Kidney glomerular epithelial cell (primary cell): ENCODE results near the gene CYYR1.
"Not testable (repeated sequence)": the region's sequence is repeated elsewhere in the genome, so short reads cannot be mapped to it uniquely, and the experiment has no call there.

Experiments used
- DNase-seq: peaks from one replicate; lab custom pipeline; 2025; lab: John Stamatoyannopoulos, UW

CYYR1 gene

DNA sequence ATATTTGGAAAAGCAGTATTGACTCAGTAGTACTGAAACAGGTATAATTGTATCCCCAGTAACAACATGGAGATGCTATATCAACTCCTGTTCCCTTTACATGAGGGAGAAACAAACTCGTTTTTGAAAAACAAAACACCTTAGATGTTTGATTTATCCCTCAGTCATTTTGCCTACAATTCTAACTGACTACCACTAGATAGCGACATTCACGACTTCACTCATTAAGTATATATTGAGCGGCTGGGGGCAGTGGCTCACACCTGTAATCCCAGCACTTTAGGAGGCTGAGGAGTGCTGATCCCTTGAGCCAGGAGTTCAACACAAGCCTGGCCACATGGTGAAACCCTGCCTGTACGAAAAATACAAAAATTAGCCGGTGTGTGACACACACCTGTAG lies 83.3 kb downstream of the CYYR1 start:
- no peak for DNase-seq

DNA sequence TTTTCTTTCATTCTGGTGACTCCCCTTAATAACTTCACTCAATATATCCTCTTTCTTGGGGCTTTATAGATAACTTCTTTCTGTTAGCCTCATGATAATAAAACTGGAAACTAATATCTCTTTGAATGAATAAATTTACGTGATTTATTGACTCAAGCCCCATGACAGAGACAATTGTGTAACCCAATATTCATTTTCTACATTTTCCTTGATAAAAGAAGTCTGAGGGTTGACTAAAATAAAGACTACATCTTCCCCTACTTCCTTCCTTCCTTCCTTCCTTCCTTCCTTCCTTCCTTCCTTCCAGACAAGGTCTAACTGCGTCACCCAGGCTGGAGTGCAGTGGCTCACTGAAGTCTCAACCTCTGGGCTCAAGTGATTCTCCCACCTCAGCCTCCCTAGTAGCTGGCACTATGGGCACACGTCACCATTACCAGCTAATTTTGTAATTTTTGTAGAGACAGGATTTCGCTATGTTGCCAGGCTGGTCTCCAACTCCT lies 85.1 kb downstream of the CYYR1 start:
- DNase-seq: no peak

DNA sequence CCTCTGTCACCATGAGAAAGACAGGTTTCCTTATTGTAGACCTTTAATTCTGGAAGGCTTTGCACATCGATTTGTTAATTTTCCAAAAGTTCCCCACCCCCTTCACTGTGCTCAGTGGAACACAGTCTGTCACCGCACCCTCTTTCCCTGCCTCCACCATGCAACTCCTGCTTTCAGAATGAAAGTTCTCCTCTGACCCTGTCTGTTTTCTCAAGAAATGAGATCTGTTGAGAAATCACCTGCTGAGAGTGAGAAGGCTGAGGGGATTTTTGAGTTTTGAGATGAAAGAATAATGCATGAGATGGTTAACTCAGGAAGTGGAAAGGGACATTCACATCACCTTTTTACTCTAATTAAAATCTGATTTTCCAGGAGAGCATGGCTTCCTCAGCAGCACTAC lies 99.6 kb downstream of the CYYR1 start:
- DNase-seq: no peak

DNA sequence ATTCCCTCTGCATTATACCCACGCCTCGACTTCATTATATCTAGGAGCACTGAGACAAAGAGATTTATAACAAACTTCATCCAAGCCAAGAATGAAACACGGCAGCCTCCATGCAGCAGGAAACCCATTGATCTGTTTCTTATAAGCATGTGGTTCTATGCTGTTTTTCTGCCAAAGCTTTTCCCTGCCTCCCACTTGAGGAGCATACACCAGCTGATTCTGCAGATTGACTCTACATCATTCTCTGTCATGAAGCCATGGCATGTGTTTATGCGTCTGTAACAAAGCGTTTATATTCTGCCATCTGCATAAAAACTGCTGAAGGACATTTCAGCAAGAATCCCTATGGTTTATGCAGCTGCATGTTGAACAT lies 102.0 kb downstream of the CYYR1 start:
- no peak for DNase-seq

DNA sequence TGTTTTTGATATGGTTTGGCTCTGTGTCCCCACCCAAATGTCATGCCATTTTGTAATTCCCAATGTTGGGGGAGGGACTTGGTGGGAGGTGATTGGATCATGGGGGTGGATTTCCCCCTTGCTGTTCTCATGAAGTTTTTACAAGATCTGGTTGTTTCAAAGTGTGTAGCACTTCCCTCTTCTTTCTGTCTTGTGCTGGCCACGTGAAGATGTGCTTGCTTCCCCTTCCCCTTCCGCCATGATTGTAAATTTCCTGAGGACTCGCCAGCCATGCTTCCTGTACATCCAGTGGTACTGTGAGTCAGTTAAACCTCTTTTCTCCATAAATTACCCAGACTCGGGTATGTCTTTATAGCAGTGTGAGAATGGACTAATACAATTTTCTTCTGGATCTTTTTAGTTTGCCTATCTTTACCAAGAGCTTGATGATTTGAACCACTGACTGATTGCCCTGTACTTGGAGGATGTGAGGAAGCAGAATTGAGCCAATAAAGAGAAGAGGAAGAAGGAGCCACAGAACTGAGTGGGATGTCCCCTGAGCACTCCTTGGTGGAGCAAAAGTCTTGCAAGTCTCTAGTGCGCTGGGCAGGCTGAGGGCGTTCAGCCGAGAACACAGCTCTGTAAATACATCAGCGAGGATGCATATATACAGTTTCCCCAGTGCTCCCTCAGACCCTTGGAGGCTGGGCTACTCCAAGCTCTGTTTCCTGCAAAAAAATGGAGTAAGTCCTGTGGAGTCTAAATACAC lies 102.6 kb downstream of the CYYR1 start:
- no peak for DNase-seq

DNA sequence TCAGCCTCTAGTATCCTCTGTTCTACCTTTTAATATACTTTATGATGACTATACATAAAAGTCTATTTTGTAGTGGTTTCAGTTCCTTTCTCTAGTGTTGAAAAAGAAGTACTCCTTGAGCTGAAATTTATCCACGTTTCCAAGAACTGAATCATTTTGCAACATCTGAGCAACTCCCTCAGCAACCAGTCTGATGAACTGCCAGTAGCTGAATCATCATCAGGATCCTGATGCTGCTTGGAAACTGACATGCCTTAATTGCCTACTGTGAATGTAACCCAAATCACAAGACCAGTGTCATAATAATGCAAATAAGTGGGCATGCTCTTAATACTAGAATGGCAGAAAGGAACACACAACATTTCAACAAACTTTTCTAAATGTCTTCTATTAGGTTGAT lies 103.3 kb downstream of the CYYR1 start:
- peak; percentile 41 for DNase-seq

DNA sequence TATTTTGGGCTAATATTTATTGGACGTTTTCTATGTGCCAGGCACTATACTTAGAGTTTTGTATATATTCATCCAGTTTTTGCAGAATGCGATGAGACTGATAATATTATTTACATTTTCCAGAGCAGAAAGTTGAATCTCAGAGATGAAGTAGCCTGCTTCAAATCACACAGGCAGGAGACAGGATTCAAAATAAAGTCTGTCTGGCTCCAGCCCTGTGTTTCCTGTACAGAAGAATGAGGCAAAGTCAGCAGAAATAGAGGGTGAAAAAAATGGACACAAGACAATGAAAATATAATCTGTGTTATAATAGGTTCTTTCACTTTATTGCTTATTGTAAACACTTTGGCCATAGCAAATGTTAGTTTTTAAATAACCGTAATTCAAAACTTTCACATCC lies 107.2 kb downstream of the CYYR1 start:
- no peak for DNase-seq

DNA sequence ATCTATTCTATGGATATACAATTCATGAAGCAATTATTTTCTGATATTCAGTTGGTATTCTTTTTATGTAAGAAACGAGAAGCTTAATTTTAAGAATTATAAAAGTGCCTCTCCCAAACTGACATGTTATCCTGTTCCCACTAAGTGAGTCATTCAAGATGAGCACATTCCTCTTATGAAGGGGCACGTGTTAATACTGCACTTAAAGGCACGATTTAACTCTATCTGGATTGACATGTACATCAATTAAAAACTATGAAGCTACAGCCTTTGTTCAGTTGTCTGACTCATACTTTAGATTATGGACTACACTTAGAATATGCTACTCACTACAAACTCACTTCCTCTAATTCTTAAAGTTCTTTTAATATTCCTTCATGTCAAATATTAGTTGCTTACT lies 111.6 kb downstream of the CYYR1 start:
- no peak for DNase-seq

DNA sequence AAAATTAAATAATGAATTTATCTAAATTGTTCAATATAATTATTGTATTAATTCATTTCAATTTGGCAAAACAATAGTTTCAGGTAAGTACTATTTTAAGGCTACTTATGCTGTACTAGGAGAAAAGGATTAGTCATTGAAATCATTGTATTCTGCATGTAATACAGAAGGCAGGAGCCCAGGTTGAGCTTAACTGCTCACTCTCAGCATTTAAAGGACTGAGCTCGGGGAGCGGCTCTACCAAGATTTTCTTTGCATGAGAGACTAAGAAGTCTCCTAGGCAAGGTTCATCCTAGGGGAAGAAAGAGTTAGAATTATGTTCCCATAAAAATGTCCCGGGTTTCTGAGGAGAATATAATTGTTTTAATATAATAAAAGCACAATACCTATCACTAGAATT lies 112.5 kb downstream of the CYYR1 start:
- no peak for DNase-seq

DNA sequence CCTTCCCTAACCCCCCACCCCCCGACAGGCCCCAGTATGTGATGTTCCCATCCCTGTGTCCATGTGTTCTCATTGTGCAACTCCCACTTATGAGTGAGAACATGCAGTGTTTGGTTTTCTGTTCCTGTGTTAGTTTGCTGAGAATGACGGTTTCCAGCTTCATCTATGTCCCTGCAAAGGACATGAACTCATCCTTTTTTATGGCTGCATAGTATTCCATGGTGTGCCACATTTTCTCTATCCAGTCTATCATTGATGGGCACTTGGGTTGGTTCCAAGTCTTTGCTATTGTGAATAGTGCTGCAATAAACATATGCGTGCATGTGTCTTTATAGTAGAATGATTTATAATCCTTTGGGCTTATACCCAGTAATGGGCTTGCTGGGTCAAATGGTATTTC lies 114.2 kb downstream of the CYYR1 start:
- not testable (repeated sequence) for DNase-seq

DNA sequence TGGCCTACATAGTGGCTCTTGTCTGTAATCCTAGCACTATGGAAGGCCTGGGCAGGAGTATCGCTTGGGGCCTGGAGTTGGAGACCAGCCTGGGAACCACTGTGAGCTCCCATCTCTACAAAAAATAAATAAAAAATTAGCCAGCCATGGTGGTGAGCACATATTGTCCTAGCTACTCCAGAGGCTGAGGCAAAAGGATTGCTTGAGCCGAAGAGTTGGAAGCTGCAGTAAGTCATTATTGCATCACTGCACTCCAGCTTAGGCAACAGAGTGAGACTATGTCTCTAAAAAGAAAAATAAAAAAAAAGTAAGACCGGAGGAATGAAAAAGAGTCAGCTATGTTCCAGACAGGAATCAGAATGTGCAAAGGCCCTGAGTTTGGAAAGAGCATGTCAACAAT lies 115.3 kb downstream of the CYYR1 start:
- DNase-seq: no peak

DNA sequence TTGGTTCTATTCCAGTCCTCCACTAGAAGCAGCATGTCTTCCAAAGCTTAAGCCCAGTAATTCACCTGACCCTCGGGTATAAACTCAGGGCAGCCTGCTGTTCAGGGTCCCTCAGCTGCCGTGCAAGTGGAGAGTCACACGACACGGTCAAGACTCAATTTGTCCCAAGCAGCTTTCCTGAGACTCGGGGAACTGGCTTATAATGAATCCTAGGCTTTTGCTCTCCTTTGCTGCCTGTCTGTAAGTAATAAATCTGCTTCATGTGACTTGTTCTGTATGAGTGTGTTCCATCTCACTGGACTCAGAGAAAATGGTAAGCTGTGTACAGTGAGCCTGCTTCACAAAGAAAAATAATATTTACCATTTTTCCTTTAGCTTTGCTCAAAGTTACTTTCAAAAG lies 119.8 kb downstream of the CYYR1 start:
- no peak for DNase-seq

DNA sequence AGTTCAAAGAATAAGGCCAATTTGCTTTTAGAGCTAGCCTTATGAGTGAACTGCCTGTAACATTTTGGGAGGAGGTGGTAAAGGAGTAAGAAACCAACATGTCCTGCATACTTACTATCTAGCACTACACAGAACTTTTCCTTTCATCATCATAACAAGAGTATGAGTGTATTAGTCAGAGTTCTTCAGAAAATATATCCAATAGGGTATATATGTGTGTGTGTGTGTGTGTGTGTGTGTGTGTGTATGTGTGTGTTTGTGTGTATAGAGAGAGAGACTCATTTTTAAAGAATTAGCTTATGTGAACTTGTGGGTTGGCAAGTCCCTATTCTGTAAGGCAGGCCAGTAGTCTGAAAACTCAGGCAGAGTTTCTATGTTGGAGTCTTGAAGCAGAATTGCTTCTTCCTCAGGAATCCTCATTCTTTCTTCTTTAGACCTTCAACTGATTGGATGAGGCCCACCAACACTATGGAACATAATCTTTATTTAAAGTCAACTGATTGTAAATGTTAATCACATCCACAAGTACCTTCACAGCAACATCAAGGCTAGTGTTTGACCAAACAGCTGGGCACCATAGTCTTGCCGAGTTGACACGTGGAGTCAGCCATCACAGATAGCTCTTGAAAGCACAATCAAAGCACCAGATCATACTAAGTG lies 121.9 kb downstream of the CYYR1 start:
- no peak for DNase-seq

DNA sequence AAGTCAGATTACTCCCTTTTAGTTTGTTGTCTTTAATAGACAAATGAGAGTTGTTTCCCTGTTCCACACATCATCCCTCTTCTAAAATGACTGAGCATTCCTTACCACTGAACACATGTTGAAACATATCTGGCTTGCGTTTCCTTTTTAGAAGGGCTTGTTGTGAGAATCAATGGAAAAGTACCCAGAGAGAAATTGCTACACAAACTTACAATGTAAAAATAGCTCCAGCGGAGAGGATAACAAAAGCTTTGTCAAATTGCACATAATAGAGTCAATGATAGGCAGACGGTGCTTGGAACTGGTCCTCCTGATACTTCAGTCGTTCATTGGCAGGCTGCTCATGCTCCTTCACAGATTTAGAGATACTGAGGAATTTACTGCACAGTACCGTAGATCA lies 123.9 kb downstream of the CYYR1 start:
- DNase-seq: no peak

DNA sequence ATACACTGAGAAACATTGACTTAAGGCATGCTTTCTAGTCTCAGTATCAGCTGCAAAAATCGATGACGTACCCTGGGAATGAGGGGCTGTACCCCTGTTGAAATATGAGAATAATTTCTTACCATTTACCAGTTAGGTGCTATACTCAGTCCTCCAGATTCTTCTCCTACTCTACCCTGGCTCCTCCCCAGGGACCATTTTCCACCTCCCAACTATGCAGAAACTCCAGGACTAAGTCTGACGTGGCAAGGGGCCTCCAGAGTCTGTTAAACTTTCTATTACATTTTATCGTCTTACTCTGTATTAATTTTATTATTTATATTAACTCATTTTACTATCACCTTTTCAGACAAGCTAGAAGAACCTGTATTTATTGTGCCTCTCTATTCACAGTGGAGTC lies 124.3 kb downstream of the CYYR1 start:
- DNase-seq: no peak

DNA sequence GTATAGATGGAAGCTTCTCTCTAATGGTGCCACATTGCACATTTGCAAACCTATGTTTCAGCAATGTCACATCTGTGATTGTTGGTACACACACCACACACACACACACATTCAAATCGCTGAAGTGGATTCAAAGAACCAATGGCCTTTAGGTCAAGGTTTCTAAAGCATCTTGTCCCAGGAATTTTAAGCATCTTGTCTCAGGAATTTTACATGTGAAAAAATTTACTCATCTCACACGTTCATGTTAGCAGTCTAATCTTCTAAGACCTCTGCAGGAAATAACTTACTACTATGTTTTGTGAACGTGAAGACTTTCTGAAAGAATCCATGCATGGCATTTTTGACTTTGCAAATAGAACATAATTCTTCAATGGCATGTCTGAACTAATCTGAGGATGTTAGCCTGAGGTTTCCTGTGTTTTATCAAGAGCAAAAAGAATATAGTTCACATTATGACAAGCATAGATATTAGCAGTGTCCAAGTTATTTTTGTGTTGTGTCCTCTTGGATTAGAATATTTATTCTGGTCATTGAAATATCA lies 125.1 kb downstream of the CYYR1 start:
- DNase-seq: no peak

DNA sequence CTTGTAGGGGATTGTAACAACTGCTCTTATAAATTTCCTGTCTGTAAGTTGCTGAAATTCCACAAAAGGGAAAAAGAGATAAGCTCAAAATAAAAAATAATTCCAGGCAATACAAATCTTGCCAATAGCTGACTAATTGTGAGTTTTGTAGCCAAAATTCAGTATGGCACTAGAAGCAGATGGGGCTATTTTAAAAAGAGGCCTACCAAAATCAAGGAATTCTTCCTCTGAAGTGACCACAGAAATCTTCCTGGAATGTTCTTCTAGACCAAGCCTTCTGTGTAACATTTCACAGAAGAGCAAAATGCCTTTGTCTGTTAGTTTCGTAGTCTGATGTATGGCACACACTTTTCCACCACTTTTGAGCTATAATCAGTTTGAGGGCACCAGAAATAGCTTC lies 127.6 kb downstream of the CYYR1 start:
- no peak for DNase-seq

DNA sequence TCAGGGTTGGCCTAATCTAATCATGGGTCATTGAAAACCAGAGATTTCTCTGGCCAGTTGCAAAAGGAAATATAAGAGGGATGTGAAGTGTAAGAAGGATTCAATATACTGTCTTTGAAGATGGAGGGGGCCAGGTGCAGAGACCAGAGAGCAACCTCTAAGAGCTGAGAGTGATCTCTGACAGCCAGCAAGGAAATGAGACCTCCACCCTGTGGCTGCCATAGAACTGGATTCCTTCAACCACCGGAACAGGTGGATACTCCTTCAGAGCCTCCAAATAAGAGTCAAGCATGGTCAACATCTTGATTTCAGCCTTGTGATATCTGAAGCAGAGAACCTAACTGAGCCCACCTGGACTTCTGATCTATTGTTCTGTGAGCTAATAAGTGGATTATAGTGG lies 128.4 kb downstream of the CYYR1 start:
- DNase-seq: no peak

DNA sequence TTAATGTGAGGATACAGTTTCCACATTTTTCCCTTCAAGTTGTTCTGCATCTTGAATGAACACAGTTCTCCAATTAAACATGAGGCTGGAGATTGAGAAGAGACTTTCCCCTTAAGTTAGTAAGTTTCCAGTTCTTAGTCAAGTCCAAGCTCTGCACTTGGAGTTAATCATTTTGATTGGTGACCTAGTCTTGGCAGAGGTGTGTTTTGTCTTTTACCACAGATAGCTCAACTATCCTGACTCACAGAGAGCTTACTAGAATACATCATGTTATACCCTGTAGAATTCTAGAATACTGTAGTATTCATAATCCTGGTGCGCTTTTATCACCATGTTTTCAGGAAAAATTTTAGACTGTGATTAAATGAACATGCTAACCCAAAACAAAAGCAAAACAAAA lies 129.2 kb downstream of the CYYR1 start:
- DNase-seq: no peak

DNA sequence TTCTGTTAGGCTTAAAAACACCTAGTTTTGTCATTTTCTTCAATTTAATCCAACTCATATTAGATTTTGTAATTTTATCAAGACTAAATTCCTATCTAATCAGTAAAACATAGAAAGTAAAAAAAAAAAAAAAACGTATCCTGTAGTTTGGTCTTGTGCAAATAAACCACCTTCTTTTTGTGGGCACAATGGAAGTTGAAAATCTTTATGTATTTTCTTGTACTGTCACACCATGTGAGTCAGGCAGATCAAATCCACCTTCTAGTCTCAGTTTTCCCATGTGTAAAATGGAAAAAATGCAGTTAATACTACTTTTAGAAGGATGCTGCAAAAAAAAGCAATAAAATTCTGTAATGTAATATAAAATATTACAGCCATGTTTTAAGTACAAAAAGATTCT lies 129.8 kb downstream of the CYYR1 start:
- DNase-seq: no peak

DNA sequence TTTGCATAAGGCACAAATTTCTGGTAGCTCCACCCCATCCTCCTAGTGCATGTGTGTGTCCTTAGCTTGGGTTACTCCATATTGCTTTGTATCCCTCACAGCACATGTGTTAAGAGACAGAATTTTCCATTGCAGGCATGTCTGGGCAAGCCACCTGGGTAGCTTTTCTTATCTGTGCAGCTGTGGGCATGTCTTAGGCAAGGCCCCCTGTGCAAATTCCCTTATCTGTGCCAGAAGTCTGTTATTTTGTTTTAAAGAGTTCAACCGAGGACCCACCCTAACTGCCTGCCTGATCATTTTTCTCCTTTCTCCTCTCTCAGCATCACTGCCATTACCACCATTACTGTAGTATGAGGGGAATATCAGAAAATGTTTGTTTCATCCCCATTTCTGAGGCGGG lies 131.9 kb downstream of the CYYR1 start:
- no peak for DNase-seq

DNA sequence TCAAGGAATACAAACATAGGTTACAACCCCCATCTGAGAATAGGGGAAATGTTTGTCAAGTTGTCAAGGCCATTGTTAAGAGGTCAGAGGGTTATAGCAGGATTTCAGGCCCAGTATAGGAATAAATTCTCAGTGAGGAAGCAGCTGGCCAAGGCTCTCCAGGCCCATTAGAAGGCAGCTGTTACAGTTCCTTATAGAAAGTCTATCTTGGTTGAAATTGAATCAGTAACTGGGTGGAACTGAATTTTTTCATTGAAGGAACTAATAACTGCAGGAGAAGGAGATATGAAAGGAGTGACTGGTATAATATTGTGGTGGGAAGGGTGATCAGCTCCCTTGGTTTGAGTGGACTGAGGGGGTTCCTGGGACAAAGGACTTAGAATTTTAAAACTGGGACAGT lies 134.1 kb downstream of the CYYR1 start:
- no peak for DNase-seq

DNA sequence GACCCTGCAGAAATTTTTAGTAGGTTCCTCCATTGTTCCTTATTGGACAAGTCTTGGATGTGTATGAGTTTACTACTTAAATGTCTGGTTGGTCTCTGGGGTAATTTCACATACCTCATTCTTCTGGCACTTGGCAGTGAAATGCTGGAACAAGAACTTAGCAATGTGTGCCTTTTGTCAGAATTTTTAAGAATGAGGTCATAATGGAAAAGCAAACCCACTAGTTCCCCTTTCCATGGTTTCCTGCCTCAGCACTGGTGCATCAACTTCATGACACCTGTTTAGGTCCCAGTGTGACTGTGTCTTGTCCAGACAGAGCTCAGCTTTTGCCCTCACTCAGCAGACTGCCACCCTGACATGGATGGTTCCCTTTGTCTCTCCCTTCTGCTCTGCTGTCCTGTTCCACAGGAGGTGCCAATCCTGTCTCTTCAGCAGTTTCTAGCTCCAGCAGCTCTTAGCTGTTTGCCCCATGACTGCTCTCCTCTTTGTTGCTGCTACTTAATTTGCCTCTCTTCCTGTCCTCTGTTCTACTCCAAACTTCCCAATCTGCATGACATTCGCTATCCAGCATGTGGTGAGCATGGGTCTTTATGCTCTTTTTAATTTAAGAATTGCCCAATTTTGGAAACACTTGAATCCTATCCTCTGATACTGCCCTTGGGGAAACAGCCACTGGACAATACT lies 135.6 kb downstream of the CYYR1 start:
- no peak for DNase-seq
